Subcutaneous abdominal adipose tissue (tissue), 5 donors: ENCODE results near the gene GRIFIN.
"Not testable (repeated sequence)": the region's sequence is repeated elsewhere in the genome, so short reads cannot be mapped to it uniquely, and the experiment has no call there.

Experiments used
- H3K27ac ChIP-seq: one replicate; pipeline ENCODE4 v1.7.0; 2013; ENCODE audit warnings: low read depth, mild to moderate bottlenecking, inconsistent platforms, low read length, moderate library complexity
- H3K27me3 ChIP-seq, 5 donors: one replicate each; pipeline ENCODE4 v1.7.0; 2013; ENCODE audit warnings: low read length in 5 of 5, inconsistent platforms in 1 of 5; ENCODE audit not compliant: control insufficient read depth in 5 of 5, insufficient read depth in 4 of 5
- H3K36me3 ChIP-seq, 5 donors: one replicate each; pipeline ENCODE4 v1.7.0; 2013; ENCODE audit warnings: low read length in 5 of 5; ENCODE audit not compliant: control insufficient read depth in 5 of 5, insufficient read depth in 5 of 5
- H3K4me1 ChIP-seq, 5 donors: one replicate each; pipeline ENCODE4 v1.7.0; 2013; ENCODE audit warnings: low read length in 5 of 5, mild to moderate bottlenecking in 3 of 5, moderate library complexity in 1 of 5; ENCODE audit not compliant: control insufficient read depth in 5 of 5, insufficient read depth in 5 of 5
- H3K4me3 ChIP-seq, 5 donors: one replicate each; pipeline ENCODE4 v1.7.0; 2013; ENCODE audit warnings: low read length in 5 of 5, low read depth in 1 of 5
- H3K9ac ChIP-seq, 5 donors: one replicate each; pipeline ENCODE4 v1.7.0; 2013; ENCODE audit warnings: low read length in 5 of 5, mild to moderate bottlenecking in 4 of 5, moderate library complexity in 3 of 5
- H3K9me3 ChIP-seq, 5 donors: one replicate each; pipeline ENCODE4 v1.7.0; 2013; ENCODE audit warnings: low read length in 5 of 5; ENCODE audit not compliant: control insufficient read depth in 5 of 5
- donor health status: healthy.
- donor health status: healthy.
- donor health status: healthy.
- donor health status: healthy.
- donor health status: healthy.

Gene GRIFIN

DNA sequence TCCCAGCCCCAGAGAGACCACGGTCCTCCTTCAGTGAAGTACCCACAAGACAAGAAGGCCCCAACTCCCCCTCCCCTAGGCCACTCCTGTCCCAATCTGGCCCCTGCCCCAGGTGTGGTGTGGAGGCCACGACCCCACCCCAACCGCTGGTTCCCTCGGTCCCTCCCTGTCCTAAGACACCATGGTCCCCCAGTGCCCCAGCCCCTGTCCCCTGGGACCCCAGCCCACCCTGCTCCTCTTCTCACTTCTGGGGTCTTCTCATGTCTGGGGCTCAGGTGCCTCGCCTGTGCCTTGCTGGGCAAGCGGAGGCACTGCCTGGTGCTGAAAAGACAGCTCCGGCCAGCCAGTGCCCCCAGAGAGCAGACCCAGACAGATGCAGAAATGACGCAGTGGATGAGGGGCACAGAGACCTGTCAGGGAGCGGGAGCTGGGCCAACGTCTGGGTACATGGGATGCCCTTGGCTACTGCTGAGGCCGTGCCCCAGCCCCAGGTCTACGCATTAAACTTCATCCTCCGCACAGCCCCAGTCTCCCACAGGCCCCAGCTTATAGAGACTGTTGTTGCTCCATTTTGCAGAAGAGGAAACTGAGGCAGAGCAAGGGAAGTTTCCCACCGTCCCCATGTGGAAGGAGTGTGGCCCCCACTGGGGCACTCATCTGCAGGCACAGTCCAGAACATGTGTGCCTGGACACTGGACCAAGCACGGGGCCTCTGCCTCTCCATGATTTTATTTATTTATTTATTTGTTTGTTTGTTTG is 14.8 kb downstream of the GRIFIN start:
- Histone ChIP-seq H3K27me3 (peaks cover 0 to 5% (median 0%) of the 10 kb centered on the region in 5 donors), H3K36me3 (no peaks in the 10 kb centered on the region), H3K9me3 (no peaks in the 10 kb centered on the region), H3K4me3 (no peak overlapping the region), H3K9ac (no peak overlapping the region), H3K4me1 (peaks cover 0 to 5% (median 0%) of the 10 kb centered on the region in 5 donors), H3K27ac (no peak overlapping the region)

DNA sequence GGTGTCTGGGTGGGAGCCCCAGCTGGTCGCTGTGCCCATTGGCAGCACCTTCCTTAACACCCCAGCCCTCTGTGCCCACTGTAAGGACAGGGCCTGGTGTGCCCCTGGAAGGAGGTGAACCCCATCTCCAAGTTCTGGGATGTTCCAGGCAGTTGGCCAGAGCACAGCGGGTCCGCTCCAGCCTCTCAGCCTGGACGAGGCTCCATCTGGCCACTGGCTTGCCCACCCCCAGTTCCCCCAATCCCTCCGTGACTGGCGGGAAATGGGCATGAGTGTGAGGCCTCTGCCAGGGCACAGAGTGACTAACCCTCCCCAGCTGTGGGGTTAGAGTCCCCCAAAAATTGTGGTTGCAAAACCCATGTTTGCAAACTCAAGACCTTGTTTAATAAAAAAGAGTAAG is 15.6 kb downstream of the GRIFIN start:
- H3K9me3 ChIP-seq: no peaks in the 10 kb centered on the region
- H3K27me3 ChIP-seq: peaks cover 0 to 5% (median 0%) of the 10 kb centered on the region in 5 donors
- H3K27ac ChIP-seq: no peak overlapping the region
- no peaks in the 10 kb centered on the region for H3K36me3 ChIP-seq
- H3K9ac ChIP-seq: no peak overlapping the region
- H3K4me1 ChIP-seq: peaks cover 0 to 10% (median 0%) of the 10 kb centered on the region in 5 donors
- no peak overlapping the region for H3K4me3 ChIP-seq

DNA sequence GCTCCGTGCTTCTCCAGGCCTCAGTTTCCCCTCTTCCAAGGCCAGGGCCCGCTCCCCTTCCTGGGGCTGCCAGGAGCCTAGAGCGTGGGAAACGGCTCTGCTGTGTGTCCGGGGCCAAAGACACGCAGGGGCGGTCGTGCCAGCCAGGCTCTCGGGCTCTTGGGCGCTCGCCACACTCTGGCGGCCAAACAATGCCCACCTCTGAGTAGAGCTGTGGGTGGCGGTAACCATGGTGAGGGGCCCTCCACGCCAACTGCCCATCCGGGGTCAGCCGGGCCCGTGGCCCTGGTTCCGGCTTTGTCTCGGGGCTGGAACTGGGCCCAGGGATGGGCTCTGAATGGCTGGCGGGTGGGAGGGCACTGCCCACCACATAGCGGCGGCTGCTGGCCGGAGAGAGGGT is 16.0 kb downstream of the GRIFIN start:
- peaks cover 0 to 5% (median 0%) of the 10 kb centered on the region in 5 donors for H3K27me3 ChIP-seq
- no peak overlapping the region for H3K4me3 ChIP-seq
- H3K36me3 ChIP-seq: no peaks in the 10 kb centered on the region
- H3K4me1 ChIP-seq: peaks cover 0 to 10% (median 0%) of the 10 kb centered on the region in 5 donors
- no peaks in the 10 kb centered on the region for H3K9me3 ChIP-seq
- no peak overlapping the region for H3K27ac ChIP-seq
- no peak overlapping the region for H3K9ac ChIP-seq

DNA sequence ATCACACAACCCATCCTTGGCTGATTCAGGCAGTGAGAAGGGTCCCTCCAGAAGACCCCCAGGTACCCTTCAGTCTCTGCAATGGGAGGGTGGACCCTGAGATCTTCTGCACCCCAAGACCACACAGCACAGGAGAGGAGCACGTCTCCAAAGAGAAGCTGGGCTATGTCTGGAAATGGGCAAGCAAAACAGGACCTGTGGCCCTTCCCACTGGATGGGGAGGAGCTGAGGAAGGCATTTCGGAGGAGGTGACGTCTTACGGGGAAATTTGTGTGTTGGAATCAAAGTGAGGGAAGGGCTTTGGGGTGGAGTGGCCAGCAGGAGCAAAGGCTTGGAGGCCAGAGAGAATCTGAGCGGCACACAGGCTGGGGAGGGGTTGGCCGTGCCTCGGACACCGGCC is 16.5 kb downstream of the GRIFIN start:
- Histone ChIP-seq H3K9me3 (no peaks in the 10 kb centered on the region), H3K4me3 (no peak overlapping the region), H3K9ac (no peak overlapping the region), H3K27me3 (peaks cover 0 to 5% (median 0%) of the 10 kb centered on the region in 5 donors), H3K4me1 (peaks cover 0 to 10% (median 0%) of the 10 kb centered on the region in 5 donors), H3K36me3 (no peaks in the 10 kb centered on the region), H3K27ac (no peak overlapping the region)

DNA sequence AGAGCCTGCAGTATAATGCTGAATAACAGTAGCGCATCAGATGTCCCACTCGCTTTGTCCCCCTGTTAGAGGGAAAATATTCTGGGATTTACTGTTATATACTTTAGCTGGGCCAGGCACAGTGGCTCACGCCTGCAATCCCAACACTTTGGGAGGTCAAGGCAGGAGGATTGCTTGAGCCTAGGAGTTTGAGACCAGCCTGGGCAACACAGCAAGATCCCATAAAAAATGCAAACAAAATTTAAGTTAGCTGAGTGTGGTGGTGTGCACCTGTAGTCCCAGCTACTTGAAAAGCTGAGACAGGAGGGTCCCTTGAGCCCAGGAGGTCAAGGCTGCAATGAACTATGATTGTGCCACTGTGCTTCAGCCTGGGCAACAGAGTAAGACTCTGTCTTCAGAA is 22.3 kb downstream of the GRIFIN start:
- H3K4me3 ChIP-seq, H3K9ac ChIP-seq, H3K9me3 ChIP-seq, H3K27ac ChIP-seq, H3K36me3 ChIP-seq, H3K27me3 ChIP-seq: not testable (repeated sequence)
- H3K4me1 ChIP-seq: peaks cover 0 to 26% (median 18%) of the 10 kb centered on the region in 5 donors

DNA sequence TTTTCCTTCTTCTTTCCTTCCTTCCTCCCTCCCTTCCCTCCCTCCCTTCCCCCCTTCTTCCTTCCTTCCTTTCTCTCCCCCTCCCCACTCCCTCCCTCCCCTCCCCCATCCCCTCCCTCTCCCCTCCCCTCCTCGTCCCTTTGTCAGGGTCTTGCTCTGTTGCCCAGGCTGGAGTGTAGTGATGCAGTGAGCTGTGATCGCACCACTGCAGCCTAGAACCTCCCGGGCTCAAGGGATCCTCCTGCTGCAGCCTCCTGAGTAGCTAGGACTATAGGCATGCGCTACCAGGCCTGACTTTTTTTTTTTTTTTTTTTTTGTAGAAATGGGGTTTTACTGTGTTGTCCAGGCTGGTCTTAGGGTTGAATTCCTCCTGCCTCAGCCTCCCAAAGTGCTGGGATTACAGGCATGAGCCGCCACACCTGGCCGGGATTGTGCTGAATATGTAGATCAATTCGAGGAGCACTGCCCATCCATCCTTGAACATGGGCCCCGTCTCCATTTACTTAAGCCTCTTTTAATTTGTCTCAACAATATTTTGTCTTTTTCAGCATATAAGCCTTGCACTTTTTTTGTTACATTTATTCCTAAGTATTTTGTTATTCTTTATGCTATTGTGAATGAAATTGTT is 23.4 kb downstream of the GRIFIN start:
- no peak overlapping the region for H3K27ac ChIP-seq
- no peaks in the 10 kb centered on the region for H3K36me3 ChIP-seq
- H3K4me1 ChIP-seq: peaks cover 0 to 26% (median 18%) of the 10 kb centered on the region in 5 donors
- H3K4me3 ChIP-seq: no peak overlapping the region
- no peaks in the 10 kb centered on the region for H3K27me3 ChIP-seq
- no peak overlapping the region for H3K9ac ChIP-seq
- no peaks in the 10 kb centered on the region for H3K9me3 ChIP-seq

DNA sequence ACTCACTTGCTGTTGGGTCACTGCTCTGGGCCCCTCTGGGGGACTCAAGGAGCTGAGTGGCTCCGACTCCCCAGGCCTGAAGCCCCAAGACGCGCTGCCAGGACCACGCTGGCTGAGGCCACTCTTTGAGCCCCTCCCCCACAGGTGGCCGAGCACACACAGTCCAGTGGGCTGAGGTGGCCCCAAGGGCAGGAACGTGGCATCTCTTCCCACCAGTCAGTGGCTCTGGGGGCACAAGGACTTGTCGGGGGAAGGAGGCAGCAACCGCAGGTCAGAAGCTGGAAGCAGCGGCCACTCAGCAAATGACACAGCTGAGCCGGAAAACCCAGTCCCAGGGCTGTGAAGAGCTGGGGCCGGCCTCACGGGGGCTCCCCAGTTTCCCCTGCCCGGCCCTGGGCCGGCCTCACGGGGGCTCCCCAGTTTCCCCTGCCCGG is 24.1 kb downstream of the GRIFIN start:
- H3K27me3 ChIP-seq: no peaks in the 10 kb centered on the region
- H3K36me3 ChIP-seq: no peaks in the 10 kb centered on the region
- no peaks in the 10 kb centered on the region for H3K9me3 ChIP-seq
- peaks cover 0 to 26% (median 18%) of the 10 kb centered on the region in 5 donors for H3K4me1 ChIP-seq
- H3K9ac ChIP-seq: peak overlapping the region in 3 of 5 donors; percentile 52 to 72 (median 71)
- no peak overlapping the region for H3K27ac ChIP-seq
- peak overlapping the region; percentile 55 to 74 (median 59) for H3K4me3 ChIP-seq

DNA sequence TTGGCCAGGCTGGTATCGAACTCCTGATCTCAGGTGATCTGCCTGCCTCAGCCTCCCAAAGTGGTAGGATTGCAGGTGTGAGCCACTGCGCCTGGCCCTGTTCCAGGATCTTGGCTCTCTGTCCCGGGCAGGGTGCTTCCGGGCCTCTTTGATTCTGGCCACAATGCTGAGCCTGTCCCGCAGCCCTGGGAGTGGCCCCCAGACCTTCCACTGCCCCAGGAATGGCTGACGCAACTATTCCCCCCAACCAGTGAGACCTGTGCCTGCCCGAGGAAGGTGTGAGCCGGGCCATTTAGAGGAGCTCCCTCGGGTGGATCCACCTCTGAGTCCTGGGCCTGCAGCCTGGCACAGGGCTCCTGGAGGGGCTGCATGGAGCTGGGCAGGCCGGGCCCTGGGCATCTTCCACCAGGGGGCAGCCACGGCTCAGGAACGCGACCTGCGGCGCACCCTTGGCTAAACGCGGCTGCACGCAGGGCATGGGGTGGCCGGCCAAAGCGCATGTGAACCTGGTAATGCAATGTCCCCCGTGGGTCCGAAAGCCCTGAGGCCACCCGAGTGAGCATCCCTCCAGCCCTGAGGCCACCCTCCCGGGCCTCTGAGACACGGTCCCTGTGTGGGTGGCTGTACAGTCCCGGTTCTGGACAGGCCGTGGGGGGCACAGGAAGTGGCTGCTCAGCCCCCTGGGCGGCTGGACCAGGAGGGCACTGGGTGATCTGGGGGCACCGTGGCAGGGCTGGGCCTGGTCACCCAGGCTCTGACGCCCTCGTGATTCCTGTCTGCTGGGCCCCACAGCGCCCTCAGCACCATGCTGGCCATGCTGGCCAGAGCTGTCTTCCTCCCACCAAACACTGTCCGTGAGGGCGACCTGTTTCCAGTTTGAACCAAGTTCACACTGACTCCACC is 24.8 kb downstream of the GRIFIN start:
- Histone ChIP-seq H3K27ac (no peak overlapping the region), H3K9ac (peak overlapping the region in 4 of 5 donors; percentile 11 to 72 (median 62)), H3K4me3 (peak overlapping the region; percentile 55 to 74 (median 59)), H3K36me3 (peaks cover 0 to 2% (median 0%) of the 10 kb centered on the region in 5 donors), H3K4me1 (peaks cover 0 to 25% (median 16%) of the 10 kb centered on the region in 5 donors), H3K27me3 (no peaks in the 10 kb centered on the region), H3K9me3 (no peaks in the 10 kb centered on the region)

DNA sequence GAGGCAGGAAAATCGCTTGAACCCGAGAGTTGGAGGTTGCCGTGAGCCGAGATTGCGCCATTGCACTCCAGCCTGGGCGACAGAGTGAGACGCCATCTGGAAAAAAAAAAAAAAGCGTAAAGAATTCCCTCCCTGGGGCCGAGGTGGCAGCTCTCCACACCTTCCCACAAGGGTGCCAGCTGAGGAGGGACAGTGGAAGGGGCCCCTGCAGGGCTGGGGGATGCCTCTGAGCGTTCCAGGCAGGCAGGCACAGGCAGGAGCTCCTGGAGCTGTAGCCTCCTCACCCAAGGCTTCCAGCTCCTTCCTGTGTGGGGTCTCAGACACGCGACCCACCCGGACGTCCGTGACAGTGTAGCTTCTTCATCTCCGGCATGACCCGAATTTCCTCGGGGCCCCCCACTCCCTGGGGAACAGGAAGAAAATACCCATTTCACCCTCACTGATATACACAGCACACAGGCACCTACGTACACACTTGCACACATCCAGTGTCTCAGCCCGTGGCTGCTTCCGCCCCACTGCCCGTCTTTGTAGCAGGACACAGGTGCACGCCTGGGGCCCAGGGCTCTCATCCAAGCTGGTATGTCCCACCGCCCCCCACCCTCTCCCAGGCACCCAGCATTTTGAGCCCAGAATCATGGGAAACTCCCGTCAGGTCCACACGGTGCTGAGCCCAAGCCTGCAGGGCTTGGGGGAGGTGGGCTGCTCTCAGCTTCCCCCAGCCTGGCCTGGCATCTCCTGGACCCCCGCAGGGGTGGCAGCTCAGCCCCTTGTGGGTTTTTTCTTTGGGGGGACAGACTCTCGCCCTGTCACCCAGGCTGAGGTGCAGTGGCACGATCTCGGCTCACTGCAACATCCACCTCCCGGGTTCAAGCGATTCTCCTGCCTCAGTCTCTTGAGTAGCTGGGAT is 25.7 kb downstream of the GRIFIN start:
- Histone ChIP-seq H3K27me3 (no peaks in the 10 kb centered on the region), H3K27ac (no peak overlapping the region), H3K36me3 (peaks cover 0 to 2% (median 0%) of the 10 kb centered on the region in 5 donors), H3K9ac (no peak overlapping the region), H3K9me3 (no peaks in the 10 kb centered on the region), H3K4me3 (no peak overlapping the region), H3K4me1 (peaks cover 0 to 27% (median 17%) of the 10 kb centered on the region in 5 donors)
